Middle frontal gyrus (tissue), 1 donor: Measurements from ENCODE around the gene ABI2.
"Not testable (repeated sequence)": the region's sequence is repeated elsewhere in the genome, so short reads cannot be mapped to it uniquely, and the experiment has no call there.

Experiments used
- DNase-seq: peaks from one replicate; pipeline ENCODE4 v3.0.0-alpha.2; 2015; ENCODE audit warnings: low spot score; ENCODE audit errors: extremely low spot score

The ABI2 gene

GRCh38 chr2:203354966-203355365 is 26.8 kb downstream of the ABI2 start:
- DNase-seq, result no peak

- no peak for DNase-seq
These were observed 31.3 kb downstream of the ABI2 start for GRCh38 chr2:203359450-203359849.

GRCh38 chr2:203360833-203361430 is 32.7 kb downstream of the ABI2 start:
- no peak for DNase-seq

- no peak for DNase-seq
These were observed 33.3 kb downstream of the ABI2 start for GRCh38 chr2:203361495-203361894.

DNA sequence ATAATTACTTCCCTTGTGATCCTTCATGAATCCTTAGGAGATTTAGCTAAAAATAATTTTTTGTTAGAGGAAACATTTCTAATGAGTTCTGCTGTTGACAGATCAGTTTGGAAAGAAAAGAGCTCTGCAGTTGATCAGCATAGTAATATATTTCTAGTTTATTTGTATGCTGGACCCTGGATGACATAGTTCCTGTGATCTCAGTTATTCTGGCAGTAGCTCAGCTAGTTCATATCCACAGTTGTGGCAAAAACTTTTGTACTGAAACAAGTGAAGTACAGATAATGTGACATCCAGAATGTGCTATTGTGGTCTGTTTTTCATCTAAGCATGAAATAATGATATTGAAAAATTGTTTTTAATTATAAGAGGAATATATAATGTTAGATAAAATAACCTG is 33.7 kb downstream of the ABI2 start:
- DNase-seq, result no peak

DNA sequence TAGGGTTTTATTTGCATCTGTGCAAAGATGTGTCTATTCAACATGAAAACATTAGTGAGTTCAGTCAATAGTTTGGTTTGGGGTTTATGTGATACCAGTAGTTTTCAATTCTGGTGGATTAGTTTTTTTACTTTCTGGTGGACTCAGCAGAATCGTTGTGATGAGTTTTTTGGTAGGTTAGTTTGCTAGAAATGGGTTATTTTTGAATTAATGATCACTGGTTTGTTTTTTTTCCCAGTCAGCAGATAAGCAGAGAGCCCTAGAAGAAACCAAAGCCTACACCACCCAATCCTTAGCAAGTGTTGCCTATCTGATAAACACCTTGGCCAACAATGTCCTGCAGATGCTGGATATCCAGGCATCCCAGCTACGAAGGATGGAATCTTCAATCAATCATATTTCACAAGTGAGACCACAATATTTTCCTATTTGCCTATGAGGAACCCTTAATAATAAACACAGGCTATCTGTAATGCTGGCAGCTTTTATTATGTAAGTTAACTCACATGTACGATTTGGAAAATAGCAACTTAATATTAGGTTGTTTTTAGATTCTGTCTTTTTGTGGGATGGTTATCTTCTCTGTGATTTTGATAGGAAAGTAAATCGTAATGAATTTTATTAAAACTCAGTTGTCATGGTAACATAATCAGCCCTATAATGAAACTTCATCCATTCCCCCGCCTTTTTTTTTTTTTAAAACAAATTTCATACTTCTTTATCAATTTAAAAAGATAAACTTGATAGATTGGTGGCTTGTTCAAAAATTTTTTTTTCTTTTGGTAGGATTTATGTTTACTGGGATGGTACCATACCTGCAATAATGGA is 38.7 kb downstream of the ABI2 start:
- DNase-seq, result no peak

GRCh38 chr2:203372706-203373105 is 44.5 kb downstream of the ABI2 start:
- DNase-seq, result not testable (repeated sequence)

- DNase-seq, result no peak
These were observed 48.0 kb downstream of the ABI2 start for GRCh38 chr2:203376173-203376572.

- no peak for DNase-seq
These were observed 51.0 kb downstream of the ABI2 start for GRCh38 chr2:203379156-203379555.

DNA sequence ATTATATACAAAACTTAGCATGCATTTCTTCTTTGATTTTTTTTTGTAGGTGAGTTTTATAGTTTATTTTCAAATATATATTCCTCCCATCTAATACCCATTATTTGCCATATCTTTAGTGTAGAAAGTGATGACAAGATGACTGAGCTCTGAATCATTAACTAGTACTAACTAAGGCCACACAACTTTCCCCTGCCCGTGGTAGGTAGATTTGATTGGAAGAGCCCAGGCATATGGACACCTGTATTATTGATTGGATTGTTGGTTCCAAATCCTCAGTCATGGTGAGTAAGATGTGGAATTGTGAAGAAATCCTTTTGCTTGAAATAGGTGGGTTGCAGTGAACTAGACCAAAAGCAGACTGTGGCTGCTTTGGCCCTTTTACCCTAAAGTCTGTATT is 54.8 kb downstream of the ABI2 start:
- DNase-seq, result no peak

DNA sequence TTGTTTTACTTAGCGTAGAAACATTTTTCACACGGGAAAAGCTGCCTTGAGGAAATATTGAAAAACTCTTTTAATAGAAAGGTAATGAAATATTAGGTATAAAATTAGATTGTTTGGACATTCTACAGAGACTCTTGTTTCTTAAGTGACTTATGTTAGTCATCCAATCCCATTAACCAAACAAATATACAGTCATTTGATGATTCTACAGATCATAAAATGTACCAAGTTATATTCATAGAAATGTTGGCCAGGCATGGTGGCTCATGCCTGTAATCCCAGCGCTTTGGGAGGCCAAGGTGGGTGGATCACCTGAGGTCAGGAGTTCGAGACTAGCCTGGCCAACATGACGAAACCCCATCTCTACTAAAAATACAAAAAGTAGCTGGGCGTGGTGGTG is 60.0 kb downstream of the ABI2 start:
- DNase-seq, result not testable (repeated sequence)

DNA sequence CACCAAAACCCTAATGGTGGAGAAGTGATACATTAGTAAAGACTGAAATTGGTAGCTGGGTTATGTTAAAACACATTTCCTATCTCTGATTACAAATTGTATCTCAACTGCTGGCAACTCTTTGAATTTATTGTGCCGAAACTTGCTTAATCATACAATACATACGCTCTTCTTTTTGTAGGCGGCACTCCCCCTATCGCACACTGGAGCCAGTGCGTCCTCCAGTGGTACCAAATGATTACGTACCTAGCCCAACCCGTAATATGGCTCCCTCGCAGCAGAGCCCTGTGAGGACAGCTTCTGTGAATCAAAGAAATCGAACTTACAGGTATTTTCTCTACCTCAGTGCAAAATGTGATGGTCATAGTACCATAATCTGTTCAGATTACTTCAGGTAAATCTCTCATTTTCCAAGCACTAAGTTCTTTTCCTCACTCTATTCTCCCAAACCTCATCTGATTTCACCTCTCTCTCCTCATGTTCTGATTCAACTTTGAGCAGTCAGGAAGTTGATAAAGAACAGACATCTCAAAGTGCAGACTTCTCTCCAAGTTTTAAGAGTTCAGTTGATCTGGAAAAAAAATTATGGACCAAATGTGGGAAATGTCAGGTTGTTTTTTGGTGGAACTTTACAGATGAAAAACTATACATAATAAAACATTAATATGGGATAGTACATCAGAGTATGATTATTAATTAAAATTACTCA is 66.5 kb downstream of the ABI2 start:
- DNase-seq, result no peak

DNA sequence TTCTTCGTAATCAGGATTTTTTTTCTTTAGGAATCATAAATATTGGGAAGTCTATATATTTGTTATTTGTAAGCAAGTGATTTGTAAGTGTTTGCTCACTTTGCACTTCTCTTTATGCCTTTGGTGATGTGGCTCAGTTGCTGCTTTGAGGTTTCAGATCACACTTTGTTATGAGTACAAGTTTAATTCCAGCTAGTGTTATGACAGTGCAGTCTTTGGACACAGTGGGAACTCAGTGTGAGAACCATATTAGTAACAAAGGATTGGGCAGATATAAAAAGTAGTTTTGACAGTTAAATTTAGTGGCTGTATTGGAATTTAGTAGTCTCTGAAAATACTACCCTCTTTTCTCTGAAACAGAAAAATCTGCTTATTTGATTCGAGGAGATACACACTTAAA is 67.7 kb downstream of the ABI2 start:
- DNase-seq, result no peak

- no peak for DNase-seq
These were observed 68.5 kb downstream of the ABI2 start for GRCh38 chr2:203396667-203397066.

GRCh38 chr2:203399031-203399430 is 70.8 kb downstream of the ABI2 start:
- DNase-seq, result no peak

DNA sequence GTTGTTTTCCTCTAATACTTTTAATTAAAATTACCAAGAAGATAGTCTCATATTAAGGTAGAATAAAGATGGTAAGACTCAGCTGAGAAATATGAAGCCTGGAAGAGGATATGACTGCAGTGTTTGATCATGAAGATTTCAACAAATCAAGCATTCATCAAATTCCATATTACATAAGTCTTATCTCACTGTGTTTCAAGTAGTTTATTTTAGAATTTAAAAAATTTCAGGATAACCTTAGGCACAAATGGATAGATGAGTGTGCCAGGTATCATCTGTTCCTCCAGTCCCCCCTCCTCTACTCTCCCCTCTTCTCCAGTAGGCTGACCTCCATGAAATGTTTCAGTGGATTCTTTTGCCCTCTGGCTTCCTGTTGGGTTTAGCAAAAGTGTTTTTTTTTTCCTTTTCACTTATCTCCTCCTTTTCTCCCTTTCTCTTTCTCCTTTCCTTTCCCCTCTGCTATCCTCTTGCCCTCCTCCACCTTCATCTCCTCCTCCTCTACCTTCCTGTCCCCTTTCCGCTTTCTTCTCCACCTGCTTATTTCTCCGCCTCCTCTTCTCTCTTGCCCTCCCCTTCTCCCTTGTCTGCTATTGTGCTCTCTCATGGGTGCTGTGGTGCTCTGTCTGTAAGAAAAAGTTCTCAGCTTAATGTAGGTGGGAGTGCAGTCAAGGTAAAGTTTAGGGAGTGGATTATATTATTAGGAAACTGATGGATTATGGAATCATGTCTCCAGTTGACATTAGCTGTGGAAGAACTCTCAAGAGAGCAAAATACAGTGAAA is 72.8 kb downstream of the ABI2 start:
- no peak for DNase-seq

DNA sequence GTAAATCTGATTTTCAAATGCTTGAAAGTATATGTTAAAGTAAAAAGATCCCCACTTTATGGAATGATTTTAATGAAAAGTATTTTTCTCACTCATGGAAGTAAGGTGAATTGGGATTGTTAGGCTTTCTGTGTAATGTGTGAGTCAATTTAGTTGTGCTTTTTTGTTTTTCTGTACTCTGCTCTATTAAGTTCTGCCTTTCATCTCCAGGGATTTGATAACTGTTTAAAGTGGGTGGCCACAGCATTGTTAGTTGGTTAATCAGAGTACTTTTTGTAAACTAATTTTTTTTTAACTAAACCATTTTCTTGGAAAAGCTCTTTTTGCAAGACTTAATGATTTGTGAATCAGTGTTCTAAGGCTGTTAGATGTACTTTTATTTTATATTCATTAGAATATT is 76.8 kb downstream of the ABI2 start:
- DNase-seq, result no peak

- DNase-seq, result no peak
These were observed 79.3 kb downstream of the ABI2 start for GRCh38 chr2:203407496-203407895.

GRCh38 chr2:203412546-203413331 is 84.5 kb downstream of the ABI2 start:
- DNase-seq, result no peak

- no peak for DNase-seq
These were observed 85.6 kb downstream of the ABI2 start for GRCh38 chr2:203413796-203414195.

DNA sequence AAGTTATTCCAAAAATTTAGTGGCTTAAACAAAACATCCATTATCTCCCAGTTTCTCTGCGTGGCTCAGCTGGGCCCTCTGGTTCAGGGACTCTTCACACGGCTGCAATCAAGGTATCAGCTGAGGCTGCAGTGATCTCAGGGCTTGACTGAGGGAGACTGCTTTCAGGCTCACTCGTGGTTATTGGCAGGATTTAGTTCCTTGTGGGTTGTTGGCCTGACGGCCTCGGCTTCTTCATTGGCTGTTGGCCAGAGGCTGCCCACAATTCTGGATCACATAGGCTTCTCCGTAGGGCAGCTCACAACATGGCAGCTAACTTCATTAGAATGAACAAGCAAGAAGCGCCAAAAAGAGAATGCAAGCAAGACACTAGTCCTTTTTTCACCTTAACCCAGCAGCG is 90.1 kb downstream of the ABI2 start:
- no peak for DNase-seq
